DMS153 treated with DMSO at 0.1 percent for 48 hours (cell line): Measurements from ENCODE around the gene EVPL.
"Not testable (repeated sequence)": the region's sequence is repeated elsewhere in the genome, so short reads cannot be mapped to it uniquely, and the experiment has no call there.

ENCODE experiments used
- DNase-seq: peaks from one replicate; lab custom pipeline; 2025; ENCODE audit not compliant: unreplicated experiment; lab: John Stamatoyannopoulos, UW

Gene EVPL

GRCh38 chr17:76027159-76027839, at the start of gene EVPL:
Gene EVPL (minus strand): TSS chr17:76027306. CDS start chr17:76027198, 108 bp downstream.
- DNase-seq = no peak

DNA sequence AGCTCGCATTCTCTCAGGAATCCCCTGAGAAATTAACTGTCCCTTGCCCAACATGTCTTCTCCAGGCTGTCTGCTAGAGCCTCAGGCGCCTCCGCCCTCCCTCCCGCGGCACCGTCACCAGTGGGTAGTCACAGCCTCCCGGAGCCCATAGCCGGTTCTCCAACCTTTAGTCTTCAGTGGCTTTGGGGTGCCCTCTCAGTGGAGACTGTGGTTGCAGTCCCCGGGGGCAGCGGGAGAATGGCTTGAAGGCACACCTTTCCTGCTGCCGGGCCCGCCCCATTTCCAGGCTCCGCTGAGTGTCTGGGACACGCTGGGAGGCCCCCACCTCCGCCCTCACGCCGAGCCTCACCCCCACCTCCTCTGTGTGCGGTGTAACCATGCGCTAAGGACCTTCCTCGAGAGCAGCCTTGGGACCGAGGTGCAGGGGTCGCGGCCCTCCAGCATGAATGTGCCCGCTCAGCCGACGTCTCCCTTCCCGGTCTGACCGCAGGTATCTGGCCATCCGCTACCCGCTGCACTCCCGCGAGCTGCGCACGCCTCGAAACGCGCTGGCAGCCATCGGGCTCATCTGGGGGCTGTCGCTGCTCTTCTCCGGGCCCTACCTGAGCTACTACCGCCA, 49.1 kb upstream of the EVPL start:
- no peak for DNase-seq

- DNase-seq = no peak
Measured at GRCh38 chr17:76075364-76076145, 48.4 kb upstream of the EVPL start.

GRCh38 chr17:76074390-76075363, 47.6 kb upstream of the EVPL start, which contains the start of gene GALR2:
Gene GALR2 (plus strand): TSS chr17:76074781. CDS start chr17:76074884, 103 bp downstream.
- DNase-seq = no peak

DNA sequence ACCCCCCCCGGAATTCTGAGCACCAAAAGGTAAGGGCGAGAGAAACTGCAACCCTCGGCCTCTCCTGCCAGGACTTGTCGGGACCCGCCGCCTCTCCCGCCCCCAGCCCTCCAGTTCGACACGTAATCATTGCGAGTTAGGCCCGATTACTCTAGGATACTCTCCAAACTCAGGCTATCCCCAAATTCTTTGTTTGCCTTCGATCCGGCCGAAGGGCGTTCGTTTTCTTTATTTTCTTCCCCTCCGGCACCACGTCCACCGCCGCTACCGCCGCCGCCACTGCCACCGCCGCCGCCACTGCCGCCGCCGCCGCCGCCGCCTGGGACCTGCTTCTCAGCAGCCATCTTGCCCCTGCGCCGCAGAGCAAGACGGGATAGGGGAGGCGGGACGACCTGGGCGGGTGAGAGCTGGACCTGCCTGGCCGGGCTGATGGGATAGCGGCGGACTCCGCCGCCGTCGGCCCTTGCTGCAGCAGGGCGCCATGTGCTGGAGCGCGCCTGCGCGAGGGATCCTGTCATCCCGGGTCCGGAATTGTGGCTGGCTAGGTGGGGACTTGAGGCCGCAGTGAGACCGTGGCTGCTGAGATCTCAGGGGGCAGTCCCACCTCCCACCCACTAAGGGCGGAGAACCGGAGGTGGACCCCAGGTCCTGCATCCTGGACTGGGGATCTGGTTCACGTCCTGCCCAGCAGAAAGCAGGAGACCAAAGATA, 45.2 kb upstream of the EVPL start, which contains the start of gene SRP68:
Gene SRP68 (minus strand): TSS at position 370 of the 711 bp plus-strand sequence. CDS start 26 bp downstream, at position 344.
- peak; percentile 81 for DNase-seq

DNA sequence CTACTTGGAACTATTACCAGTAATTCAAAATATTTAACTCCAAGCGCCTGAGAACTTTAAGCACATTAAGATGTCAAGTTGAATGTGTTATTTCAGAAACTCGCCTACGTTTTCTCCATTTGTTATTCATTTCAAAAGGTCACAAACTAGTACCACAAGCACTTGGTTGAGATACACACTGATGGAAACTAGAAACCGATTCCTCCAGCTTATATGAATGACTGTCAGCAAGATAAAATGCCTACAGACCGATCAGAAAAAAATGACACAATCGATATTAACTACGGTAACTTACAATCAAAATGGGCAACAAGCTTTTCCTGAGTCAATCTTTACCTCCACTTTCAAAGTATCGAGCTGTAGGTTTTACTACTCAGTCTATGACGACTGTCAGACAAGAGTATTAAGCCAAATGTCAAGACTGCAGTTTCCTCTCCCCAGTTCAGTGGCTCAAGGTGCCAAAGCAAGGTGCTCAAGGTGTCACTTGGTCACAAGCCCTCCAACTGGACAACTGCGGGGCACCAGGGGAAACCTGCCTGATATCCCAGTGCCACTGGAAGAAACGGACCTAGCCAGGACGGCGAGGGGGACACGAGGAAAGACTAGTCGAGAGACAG, 44.5 kb upstream of the EVPL start:
- no peak for DNase-seq

DNA sequence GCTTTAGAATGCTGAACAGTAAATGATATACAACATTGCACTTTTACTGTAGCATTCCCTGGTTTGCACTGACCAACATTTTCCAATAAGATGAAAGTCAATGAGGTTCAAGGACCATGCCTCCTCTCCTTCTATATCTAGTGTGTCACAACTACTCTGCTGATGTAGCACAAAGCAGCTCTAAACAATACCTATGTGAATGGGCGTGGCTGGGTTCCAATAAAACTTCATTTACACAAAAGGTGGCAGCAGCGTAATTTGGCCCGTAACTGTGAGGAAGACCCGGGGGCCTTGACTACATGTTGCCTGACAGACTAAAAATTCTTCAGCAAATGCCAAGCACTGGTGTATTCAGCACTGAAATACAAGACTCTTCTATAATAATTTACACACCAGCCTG, 38.7 kb upstream of the EVPL start:
- DNase-seq = no peak

DNA sequence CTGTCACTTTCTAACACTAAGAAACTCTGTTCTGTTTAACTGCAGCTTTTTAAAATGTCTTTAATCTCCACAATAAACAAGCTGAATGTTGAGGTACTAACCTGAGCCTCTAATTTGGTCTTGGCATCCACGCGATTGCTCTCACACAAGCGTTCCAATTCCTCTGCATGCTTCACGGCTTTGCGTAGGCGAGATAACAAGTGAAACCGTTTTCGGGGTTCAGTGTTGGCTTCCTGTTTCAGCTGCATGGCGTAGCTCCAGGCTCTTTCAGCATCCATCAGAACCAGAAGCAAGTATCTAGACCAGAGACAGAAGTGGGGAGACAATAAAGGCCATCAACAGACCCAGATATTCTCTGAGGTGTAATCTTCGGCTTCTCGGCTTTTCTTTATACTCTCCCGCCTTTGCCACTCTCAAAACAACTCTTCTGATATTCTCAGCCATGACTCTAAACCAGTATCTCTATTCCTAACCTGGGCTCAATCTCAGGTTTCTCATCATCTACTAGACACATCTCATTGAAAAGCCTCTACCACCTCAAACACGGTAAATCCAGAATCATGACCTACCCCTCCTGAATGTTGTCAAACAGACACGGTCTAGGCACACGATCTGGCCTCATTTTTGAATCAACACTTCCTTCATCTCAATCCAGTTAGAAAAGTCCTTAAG, 36.9 kb upstream of the EVPL start:
- DNase-seq = no peak

DNA sequence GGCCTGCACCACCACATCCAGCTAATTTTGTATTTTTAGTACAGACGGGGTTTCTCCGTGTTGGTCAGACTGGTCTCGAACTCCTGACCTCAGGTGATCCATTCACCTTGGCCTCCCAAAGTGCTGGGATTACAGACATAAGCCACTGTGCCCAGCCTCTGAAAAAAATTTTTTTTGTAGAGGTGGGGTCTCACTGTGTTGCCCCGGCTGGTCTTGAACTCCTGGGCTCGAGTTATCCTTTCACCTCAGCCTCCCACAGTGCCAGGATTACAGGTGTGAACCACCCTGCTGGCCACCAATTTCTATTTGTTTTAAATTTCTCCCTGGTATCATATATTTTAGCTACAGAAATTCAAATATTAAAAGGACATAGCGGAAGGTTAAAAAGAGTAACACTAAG, 31.2 kb upstream of the EVPL start:
- not testable (repeated sequence) for DNase-seq

DNA sequence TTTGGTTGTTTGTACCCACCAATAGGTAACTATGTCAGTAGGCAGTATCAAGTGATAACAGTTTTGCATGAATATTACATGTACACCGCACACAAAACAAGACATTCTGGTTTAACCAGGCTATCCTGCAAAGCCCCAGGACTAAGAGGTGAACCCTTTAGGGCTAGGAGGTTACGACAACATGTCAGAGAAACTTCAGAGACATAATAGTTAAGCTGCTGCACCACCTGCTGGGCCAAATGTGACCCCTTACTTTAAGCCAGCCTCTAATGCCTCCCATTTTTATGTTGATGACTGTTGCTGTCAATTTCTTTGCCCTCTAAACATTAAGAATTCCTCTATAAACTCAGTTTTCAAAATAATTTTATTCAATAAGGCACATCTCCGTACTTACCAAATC, 29.8 kb upstream of the EVPL start:
- no peak for DNase-seq

DNA sequence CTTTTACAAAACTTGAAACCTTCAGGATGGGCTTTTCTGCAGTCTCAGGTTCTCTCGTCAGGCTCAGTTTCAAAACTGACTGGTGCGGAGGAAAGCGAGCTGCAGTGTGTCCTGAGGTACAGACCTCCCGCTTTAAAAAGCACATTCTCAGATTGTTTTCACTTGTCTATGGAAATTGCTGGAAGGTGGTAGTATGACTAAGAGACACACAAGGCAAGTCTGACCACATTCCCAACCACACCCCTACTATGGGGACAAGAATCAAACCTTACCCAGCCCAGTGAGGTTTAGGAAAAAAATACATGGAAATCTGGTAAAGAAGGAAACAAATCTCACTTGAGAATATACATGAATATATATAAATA, 27.0 kb upstream of the EVPL start:
- DNase-seq = no peak

- no peak for DNase-seq
Measured at GRCh38 chr17:76053246-76054111, 26.4 kb upstream of the EVPL start.

GRCh38 chr17:76051561-76051960, 24.5 kb upstream of the EVPL start:
- DNase-seq = no peak

DNA sequence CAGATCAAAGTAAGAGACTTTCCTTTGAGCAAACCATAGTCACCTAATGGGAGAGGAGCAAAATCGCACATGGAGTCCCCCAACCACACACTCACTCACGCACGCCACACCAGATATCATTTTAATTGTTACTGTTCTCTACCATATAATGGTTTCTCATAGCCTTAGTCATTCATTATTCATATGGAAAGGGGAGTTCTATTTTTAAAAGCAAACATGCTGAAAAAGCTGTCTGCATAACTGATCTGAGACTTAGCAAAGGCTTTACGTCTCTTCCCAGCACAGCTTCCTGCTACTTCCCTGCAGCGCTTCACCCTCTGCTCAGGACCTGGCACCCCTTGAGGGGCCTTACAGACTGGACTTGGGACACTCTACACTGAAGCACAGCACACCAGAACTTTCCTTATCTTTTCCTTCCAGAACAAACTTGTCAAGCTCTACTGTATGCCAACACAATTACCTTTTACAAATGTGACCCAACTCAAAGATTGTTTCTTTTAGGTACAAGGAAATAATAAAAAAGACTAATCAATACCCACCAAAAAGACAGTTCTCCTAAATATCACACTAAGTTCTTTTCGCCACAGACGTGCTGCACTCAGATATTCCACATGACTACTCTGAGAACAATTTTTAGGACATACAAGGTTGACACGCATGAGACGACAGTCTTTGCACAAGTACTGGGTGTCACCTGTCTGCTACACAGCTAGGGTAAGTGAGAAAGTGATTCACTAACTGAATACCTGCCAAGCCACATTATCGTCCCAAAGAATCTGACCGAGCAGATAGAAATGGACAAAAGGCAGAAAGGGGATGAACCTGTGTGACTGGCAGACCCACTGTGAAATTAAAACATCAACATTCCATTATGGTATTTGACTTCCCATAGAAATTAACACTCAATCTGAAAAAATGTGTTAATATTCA, 23.7 kb upstream of the EVPL start:
- no peak for DNase-seq

DNA sequence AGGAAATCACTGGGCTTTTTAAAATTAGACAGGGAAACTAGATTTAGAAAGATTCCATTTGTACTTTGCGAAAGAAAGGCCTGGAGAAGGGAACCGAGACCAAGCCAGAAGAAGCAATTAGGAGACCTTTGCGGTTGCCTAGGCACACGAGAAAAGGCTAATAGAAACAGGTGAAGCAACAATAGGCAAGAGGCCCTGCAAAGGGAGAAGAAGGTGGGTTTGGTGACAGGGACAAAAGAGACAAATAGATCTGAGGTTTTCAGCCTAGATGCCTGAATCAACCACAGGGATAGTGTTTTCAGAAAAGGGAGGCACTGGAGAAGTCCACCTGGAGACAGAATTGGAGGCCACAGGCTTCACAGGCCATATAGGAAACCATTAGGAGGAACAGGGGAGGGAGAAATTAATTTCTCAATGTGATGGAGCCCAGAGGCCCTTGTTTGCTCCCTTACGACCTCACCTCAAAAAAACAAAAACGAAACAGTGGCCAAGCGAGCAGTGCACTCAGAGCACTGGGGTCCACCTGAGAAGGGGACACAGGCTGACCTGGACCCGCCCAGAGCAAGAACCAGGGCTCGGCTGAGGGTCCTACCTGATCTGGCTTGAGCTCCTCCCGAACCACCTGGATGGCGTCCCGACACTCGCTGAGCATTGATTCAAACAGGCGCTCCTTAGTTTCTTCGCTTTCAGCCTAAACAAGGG, 22.9 kb upstream of the EVPL start:
- no peak for DNase-seq

DNA sequence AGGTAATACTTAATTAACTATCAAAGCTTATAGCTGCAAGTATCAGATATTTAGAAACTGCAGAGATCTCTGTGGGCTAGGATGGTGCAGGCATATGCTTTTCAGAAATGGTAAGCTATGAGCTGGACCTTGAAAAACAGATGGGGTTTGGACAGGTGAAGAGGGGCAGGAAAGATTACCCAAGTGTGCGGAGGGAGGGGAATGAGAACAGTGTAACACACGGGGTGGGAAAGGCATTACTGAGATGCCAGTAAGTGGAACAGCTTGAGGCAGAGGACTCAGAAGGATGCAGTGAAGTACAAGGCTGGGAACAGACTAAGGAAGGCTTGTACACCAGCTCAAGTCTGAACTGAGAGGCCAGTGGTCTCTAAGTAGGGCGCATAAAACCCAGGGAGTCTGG, 22.1 kb upstream of the EVPL start:
- DNase-seq = no peak

- no peak for DNase-seq
Measured at GRCh38 chr17:76048711-76049110, 21.6 kb upstream of the EVPL start.
